Esophagus (tissue), 2 donors: ENCODE data around the gene PTPRE. TPM values are rescaled to one million over a fixed set of nuclear protein-coding genes. Genes with fewer than 3 reads are reported as not detected.

Experiments
- H3K27ac ChIP-seq, 2 donors: one replicate each; pipeline ENCODE4 v1.5.1; 2013; ENCODE audit warnings: low read depth in 2 of 2, mild to moderate bottlenecking in 2 of 2, inconsistent platforms in 1 of 2, low read length in 1 of 2, moderate library complexity in 1 of 2
- H3K27me3 ChIP-seq, 2 donors: one replicate each; pipeline ENCODE4 v1.6.1; 2013; ENCODE audit warnings: low read length in 2 of 2, control low read depth in 1 of 2, mild to moderate bottlenecking in 1 of 2; ENCODE audit not compliant: insufficient read depth in 2 of 2, control insufficient read depth in 1 of 2
- H3K36me3 ChIP-seq, 2 donors: one replicate each; pipeline ENCODE4 v1.6.1; 2013; ENCODE audit warnings: low read length in 1 of 2; ENCODE audit not compliant: control insufficient read depth in 2 of 2, insufficient read depth in 2 of 2
- H3K4me1 ChIP-seq, 2 donors: one replicate each; pipeline ENCODE4 v1.6.1; 2013; ENCODE audit warnings: low read length in 1 of 2; ENCODE audit not compliant: control insufficient read depth in 2 of 2, insufficient read depth in 2 of 2
- H3K4me3 ChIP-seq, 2 donors: one replicate each; pipeline ENCODE4 v1.5.1; 2013; ENCODE audit warnings: low read length in 2 of 2, mild to moderate bottlenecking in 2 of 2, low read depth in 1 of 2, moderate library complexity in 1 of 2
- H3K9me3 ChIP-seq, 2 donors: one replicate each; pipeline ENCODE4 v1.6.1; 2013; ENCODE audit warnings: mild to moderate bottlenecking in 2 of 2, low read depth in 1 of 2, low read length in 1 of 2, moderate library complexity in 1 of 2; ENCODE audit not compliant: control insufficient read depth in 2 of 2, insufficient read depth in 1 of 2
- WGBS, 2 donors: extraction: QIAGEN DNeasy Blood & Tissue Kit; methylation state at CpG; one replicate each; pipeline ENCODE4 v1.1.7; 2013; 5-methylcytosine and 5-hydroxymethylcytosine counted together
- polyA plus RNA-seq, 2 donors: library from polyadenylated mRNA; stranded (reverse); fragments of 200-250 nt; gene quantifications; one replicate each; pipeline ENCODE4 v1.2.3, GENCODE V29; 2013
- donor health status: healthy with polysubstance abuse.
- donor health status: Bipolar disorder and iron deficiency.

Gene PTPRE
- polyA plus RNA-seq, 2 donors, result 3.8 to 5.5 TPM

DNA sequence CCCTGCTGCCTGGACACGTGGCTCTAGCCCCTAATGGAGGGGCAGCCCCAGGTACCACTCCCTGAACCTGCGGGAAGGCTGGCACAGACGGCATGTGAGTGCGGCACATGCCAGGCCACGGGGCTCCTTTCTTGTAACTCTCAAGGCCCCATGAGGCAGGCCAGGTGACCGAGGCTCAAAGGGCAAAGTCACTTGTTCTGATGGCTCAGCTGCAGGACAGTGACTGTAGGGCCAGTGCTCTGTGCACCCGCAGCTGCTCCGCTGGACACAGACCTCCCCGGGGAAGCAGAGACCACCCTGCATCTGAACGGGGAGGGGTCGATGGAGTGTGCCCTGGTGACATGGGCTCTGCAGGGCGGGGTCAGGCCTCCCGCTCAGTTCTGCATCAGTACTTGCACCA lies 55.3 kb downstream of the PTPRE start:
- H3K36me3 ChIP-seq, result no peaks in the 10 kb centered on the region
- no peaks in the 10 kb centered on the region for H3K9me3 ChIP-seq
- no peak overlapping the region for H3K4me3 ChIP-seq
- no peak overlapping the region for H3K27ac ChIP-seq
- peaks cover 0 to 2% of the 10 kb centered on the region in 2 donors for H3K4me1 ChIP-seq
- WGBS, 2 donors, result 82 to 85% methylated on average over 13 of the region's 13 CpGs
- H3K27me3 ChIP-seq, result no peaks in the 10 kb centered on the region

DNA sequence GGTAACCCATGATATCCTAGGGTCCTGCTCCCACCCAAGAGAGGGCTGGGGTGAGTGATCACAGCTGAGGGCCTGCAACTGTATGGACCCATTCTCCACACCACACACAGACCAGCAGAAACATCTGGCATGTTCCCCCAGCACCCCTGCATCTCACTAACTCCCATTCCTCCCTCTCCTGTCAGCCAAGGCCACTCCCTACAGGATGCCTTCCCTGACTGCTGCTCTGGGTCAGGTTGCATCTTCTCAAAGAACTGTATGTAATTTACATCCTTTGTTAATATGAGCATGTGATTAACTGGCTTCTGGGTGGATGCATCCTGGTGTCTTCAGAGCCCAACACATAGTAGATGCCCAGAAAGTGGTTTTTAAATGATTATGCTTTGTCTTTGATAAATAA lies 56.2 kb downstream of the PTPRE start:
- Histone ChIP-seq H3K4me3 (no peak overlapping the region), H3K27ac (no peak overlapping the region), H3K27me3 (no peaks in the 10 kb centered on the region), H3K4me1 (peaks cover 0 to 2% of the 10 kb centered on the region in 2 donors), H3K36me3 (no peaks in the 10 kb centered on the region), H3K9me3 (no peaks in the 10 kb centered on the region)

DNA sequence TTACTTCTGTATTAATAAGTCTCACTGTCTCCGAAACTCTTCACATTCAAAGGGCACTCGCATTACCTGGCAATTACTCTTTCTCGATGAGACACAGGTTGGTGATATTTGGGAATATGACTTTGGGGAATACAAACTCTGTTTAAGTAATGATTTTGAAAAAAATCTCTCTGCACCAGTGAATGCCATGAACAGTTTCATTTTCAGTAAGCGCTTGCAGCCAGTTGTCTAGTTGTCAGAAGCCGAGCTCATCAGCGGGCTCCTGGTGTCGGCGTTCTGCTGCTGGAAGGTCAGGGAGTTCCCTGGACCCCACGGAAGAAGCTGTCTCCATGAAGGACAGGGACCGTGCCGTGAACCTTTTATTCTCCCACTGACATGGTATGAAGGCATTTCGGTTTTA lies 57.7 kb downstream of the PTPRE start:
- Histone ChIP-seq H3K4me3 (no peak overlapping the region), H3K36me3 (no peaks in the 10 kb centered on the region)
- WGBS, 2 donors, result 68 to 73% methylated on average over 12 of the region's 12 CpGs

DNA sequence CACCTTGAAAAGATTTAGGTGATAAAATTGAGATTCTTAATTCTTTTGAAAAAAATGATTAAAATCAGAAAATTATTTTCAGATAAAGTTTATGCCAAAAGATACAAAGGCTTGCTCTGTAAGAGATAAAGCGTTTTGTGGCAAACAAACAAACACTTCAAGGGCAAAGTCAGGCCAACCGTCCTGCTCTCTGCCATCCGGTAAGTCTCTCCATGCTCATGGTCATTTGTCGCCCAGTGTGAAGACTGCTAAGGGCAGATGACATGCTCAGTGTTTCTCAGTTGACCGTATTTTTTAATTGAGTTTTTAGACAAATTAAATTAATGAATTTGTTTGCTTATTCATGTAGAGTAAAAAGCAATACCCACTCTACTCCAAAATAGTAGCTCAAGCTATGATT lies 60.0 kb downstream of the PTPRE start:
- no peaks in the 10 kb centered on the region for H3K27me3 ChIP-seq
- WGBS, 2 donors, result 91 to 93% methylated on average over 5 of the region's 5 CpGs
- no peaks in the 10 kb centered on the region for H3K9me3 ChIP-seq
- H3K36me3 ChIP-seq, result no peaks in the 10 kb centered on the region
- no peak overlapping the region for H3K4me3 ChIP-seq
- peaks cover 0 to 2% of the 10 kb centered on the region in 2 donors for H3K4me1 ChIP-seq
- H3K27ac ChIP-seq, result no peak overlapping the region

More for the DNA sequence above, 57.7 kb downstream of the PTPRE start:
- no peak overlapping the region for H3K27ac ChIP-seq
- H3K27me3 ChIP-seq, result no peaks in the 10 kb centered on the region
- H3K4me1 ChIP-seq, result peaks cover 0 to 2% of the 10 kb centered on the region in 2 donors
- H3K9me3 ChIP-seq, result no peaks in the 10 kb centered on the region

DNA sequence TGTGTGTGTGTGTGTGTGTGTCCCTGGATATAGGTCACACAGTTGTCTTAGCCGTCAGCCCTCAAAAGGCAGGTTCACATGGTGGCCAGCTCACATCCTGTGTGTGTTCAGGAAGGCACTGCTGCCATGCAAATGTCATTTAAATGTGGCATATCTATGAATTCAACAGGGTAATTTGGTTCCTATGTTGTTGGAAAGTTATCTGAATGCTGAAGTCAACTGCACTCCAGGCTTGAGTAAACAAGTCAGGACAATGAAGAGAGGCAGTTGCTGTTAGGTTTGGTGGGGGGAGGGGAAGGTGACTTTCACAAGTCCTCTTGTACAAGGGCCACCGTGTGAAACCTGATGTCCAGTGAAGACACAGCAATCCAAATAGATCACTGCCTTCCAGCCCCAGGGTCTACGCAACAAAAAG lies 61.1 kb downstream of the PTPRE start:
- Histone ChIP-seq H3K27ac (no peak overlapping the region), H3K27me3 (no peaks in the 10 kb centered on the region), H3K4me3 (no peak overlapping the region), H3K9me3 (no peaks in the 10 kb centered on the region), H3K4me1 (peaks cover 2 to 3% of the 10 kb centered on the region in 2 donors), H3K36me3 (no peaks in the 10 kb centered on the region)
- 57 to 67% methylated on average over 3 of the region's 3 CpGs for WGBS, 2 donors

DNA sequence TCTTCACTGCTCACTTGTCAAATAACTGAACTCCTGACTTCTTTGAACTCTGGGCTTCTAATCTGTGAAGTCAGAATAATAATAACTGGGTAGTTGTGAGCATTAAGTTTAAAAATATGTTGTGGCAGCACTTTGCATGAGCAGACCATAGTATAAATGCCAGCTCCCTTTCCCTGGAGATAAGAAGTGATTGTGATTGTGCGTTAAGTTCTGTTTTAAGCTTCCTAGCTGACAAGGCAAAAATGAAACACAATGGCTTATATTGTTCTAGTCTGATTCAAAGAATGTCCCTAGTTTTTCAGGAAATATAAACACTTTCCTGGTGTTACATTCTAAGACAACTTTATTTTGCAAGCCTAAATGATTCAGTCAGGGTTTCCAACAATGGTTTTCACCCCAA lies 61.8 kb downstream of the PTPRE start:
- H3K27ac ChIP-seq, result no peak overlapping the region
- 54 to 67% methylated on average over 1 of the region's 1 CpG for WGBS, 2 donors
- no peaks in the 10 kb centered on the region for H3K9me3 ChIP-seq
- peaks cover 2 to 3% of the 10 kb centered on the region in 2 donors for H3K4me1 ChIP-seq
- H3K4me3 ChIP-seq, result no peak overlapping the region
- H3K27me3 ChIP-seq, result no peaks in the 10 kb centered on the region
- no peaks in the 10 kb centered on the region for H3K36me3 ChIP-seq

DNA sequence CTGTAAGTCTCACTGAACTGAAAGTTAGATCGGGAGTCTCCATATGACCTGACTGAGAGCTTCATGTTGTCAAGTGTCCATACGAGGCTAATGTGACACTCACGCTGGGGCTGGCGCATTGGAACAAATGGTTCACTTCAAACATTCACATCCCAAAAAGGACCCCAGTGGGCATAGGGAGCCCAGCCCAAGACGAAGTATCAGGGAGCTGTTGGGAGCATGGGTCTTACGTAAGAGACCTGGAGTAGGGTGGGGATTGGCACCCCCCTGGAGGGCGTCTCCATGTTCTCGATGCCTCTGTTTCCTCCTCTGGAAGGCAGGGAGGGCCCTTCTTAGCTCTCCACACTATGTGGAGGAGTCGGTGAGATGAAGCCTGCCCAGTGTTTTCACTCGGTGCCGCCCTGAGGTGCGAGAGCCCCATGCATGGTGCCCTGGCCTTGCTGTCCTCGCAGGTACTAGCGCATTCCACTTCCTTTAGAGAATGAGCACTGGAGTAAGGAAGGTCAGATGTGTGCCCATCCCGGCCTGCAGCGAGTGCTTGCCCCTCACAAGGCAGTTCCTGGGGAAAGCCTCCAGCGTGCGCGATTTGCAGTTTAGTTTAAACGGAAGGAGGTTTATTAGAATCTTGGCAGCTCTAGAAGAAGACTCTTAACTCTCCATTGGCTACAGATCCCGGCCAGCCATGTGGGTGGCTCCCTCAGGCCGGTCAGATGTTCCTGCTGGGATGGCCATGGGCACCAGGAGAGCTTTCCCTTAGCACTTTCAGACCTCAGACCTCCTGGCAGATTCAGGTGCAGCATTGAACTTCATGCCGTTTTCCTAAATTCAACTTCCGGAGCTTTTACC lies 64.4 kb downstream of the PTPRE start:
- Histone ChIP-seq H3K4me1 (peaks cover 2 to 3% of the 10 kb centered on the region in 2 donors), H3K27me3 (no peaks in the 10 kb centered on the region), H3K4me3 (no peak overlapping the region), H3K36me3 (no peaks in the 10 kb centered on the region), H3K9me3 (no peaks in the 10 kb centered on the region), H3K27ac (no peak overlapping the region)
- 83 to 88% methylated on average over 24 of the region's 24 CpGs for WGBS, 2 donors

DNA sequence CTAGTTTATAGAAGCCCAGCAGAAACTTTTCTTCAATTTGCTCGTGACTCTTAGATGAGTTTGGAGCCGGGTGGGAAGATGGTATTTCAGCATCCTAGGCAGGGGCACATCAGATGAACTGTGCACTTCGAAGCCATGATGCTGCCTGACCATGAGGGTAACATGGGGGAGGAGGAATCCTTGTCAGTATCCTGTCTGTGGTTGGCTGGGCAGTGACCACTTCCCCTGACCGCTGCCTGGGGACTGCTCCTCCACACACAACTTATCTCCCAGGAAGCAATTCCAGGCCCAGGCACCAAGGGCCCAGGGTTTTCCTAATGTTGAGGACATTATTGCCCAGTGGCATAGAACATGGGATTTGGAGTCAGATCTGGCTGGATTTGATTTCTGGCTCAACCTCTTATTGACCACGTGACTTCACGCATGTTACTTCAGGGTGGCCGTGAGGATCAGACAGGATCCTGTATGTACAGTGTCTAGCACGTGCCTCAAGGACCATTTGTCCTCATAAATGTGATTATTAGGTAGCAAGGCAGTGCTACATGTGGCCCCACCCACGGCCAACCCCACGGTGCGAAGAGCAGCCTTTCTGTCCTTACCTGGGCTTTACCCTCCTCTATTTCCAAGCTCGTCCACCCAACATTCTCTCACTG lies 65.2 kb downstream of the PTPRE start:
- H3K4me3 ChIP-seq, result no peak overlapping the region
- peaks cover 0 to 3% of the 10 kb centered on the region in 2 donors for H3K4me1 ChIP-seq
- 80 to 85% methylated on average over 12 of the region's 12 CpGs for WGBS, 2 donors
- H3K27ac ChIP-seq, result no peak overlapping the region
- no peaks in the 10 kb centered on the region for H3K36me3 ChIP-seq
- no peaks in the 10 kb centered on the region for H3K9me3 ChIP-seq
- H3K27me3 ChIP-seq, result no peaks in the 10 kb centered on the region

DNA sequence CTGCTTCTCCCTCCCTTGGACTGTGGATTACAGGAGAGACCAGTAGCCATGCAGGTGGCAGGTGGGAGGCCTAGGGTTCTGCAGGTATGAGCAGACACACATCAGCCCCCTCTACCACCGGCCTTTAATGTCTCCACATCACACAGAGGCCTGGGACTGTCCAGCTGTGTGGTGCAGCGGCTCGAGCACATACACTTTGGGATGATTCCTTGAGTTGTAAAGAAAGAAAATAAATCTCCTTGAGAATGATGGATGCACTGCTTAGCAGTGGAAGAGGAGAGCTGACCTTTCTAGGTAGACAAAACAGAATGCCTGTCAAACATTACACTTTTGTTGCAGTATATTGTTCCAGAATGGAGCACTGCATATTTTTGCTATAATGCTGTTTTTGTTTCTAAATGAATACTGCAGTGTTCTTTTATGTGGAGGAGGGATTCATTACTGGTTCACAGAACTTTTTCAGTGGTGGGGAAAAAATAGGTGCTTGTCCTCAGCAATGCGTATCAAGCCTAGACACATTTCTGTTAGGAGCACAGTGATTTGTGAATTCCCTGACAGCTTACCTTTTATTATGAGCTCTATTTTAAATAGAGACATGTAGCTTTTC lies 66.0 kb downstream of the PTPRE start:
- Histone ChIP-seq H3K9me3 (no peaks in the 10 kb centered on the region), H3K4me3 (no peak overlapping the region), H3K36me3 (no peaks in the 10 kb centered on the region), H3K27me3 (no peaks in the 10 kb centered on the region), H3K4me1 (peaks cover 0 to 3% of the 10 kb centered on the region in 2 donors), H3K27ac (no peak overlapping the region)
- 78 to 80% methylated on average over 4 of the region's 4 CpGs for WGBS, 2 donors
